ENCODE measurements around the gene YPEL2.

GRCh38 chr17:59441464-59442096 is 110.1 kb downstream of the YPEL2 start:
- no peak for TF ChIP-seq CTCF (IDR thresholded peaks at IDR 0.05)
- no peak for TF ChIP-seq POLR2AphosphoS5 (IDR thresholded peaks at IDR 0.05; ENCODE audit: insufficient read depth in 1 of 2, low read depth in 1 of 2)
